Measurements from ENCODE around the gene ARHGAP8.
"Not testable (repeated sequence)": the region's sequence is repeated elsewhere in the genome, so short reads cannot be mapped to it uniquely, and the experiment has no call there.

Gene ARHGAP8

DNA sequence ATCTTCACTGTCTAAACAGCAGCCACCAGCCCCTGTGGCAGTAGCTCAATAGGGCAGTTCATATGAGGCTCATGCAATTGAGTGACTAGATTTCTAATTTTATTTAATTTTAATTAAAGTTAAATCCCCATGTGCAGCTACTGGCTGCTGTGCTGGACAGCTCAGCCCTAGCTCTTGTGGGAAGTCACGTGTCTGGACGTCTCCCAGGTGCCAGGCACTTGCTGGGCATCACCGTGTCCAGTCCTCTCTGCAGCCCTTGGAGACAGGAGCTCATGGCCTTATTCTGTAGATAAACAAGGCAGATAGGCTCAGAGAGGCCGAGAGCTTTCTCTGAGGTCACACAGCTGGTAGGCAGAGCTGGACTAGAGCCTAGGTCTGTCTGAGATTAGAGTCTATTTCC lies 95.0 kb downstream of the ARHGAP8 start:
- TF ChIP-seq, protein P1, sequence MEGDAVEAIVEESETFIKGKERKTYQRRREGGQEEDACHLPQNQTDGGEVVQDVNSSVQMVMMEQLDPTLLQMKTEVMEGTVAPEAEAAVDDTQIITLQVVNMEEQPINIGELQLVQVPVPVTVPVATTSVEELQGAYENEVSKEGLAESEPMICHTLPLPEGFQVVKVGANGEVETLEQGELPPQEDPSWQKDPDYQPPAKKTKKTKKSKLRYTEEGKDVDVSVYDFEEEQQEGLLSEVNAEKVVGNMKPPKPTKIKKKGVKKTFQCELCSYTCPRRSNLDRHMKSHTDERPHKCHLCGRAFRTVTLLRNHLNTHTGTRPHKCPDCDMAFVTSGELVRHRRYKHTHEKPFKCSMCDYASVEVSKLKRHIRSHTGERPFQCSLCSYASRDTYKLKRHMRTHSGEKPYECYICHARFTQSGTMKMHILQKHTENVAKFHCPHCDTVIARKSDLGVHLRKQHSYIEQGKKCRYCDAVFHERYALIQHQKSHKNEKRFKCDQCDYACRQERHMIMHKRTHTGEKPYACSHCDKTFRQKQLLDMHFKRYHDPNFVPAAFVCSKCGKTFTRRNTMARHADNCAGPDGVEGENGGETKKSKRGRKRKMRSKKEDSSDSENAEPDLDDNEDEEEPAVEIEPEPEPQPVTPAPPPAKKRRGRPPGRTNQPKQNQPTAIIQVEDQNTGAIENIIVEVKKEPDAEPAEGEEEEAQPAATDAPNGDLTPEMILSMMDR (IDR thresholded peaks at IDR 0.05; ENCODE audit: borderline replicate concordance, insufficient read depth, low read depth, low read length), result no peak
- H3K4me3 ChIP-seq (ENCODE audit: low read depth, low read length), result no peak overlapping the region

DNA sequence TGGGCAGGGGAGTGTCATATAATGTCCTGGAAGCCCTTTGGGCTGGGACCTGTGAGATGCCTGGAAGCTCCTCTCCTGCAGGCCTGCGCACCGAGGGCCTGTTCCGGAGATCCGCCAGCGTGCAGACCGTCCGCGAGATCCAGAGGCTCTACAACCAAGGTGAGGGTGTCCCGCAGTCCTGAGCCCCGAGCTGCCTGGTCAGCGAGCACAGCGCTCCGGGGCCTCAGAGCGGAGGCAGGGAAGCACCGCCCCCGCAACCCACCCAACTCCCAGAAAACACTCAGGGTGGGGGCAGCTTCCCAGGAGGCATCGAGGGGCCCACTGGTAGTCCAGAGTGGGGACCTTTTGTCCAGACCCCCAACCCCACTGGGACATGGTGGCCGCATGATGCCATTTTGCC lies 95.5 kb downstream of the ARHGAP8 start:
- H3K4me3 ChIP-seq (ENCODE audit: low read depth, low read length), result no peak overlapping the region
- TF ChIP-seq, protein P1 (IDR thresholded peaks at IDR 0.05; ENCODE audit: borderline replicate concordance, insufficient read depth, low read depth, low read length), result no peak

DNA sequence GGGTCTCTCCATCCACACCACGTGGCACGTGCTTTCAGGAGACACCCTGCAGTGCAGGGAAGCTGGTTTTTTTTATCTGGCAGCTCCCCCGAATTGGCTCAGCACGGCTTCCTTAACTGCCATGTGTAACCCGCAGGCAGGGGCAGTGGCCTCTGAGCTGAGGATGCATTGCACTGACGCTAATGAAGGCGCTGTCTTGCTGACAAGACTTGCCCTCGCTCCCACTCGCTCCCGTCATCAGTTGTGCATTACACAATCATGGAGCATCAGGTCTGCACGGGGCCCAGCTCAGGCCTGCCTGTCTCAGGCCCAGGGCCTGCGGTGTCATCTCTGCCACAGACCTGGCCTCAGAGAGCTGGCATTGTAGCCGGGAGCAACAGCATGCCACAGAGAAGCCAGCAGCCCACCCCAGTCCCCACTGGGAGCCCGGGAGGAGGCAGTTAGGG lies 95.9 kb downstream of the ARHGAP8 start:
- TF ChIP-seq, protein P1 (IDR thresholded peaks at IDR 0.05; ENCODE audit: borderline replicate concordance, insufficient read depth, low read depth, low read length), result no peak
- no peak overlapping the region for H3K4me3 ChIP-seq (ENCODE audit: low read depth, low read length)

DNA sequence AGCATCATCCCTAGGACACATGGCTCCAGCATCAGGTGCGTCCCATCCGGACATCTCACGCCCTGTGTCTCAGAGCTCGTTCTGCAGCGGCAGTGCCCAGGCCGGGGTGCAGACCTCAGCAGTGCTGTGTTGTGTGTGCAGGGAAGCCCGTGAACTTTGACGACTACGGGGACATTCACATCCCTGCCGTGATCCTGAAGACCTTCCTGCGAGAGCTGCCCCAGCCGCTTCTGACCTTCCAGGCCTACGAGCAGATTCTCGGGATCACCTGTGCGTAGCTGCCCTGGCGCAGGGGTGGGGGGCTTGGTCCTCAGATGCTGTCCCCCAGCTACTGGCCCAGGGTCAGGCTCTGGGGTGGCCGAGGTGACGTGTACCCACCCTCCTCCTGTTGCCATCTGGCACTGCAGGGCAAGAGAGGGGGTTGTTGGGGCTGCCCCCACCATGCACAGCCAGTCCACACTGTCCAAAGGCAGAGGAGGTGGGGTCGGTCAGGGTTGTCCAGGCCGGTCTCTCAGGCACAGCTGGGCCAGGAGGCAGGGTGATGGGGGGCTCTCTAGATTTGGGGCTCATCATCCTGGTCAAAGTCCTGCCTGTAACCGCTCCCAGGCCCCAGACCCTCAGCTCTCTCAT lies 96.5 kb downstream of the ARHGAP8 start:
- no peak overlapping the region for H3K4me3 ChIP-seq (ENCODE audit: low read depth, low read length)
- TF ChIP-seq, protein P1 (IDR thresholded peaks at IDR 0.05; ENCODE audit: borderline replicate concordance, insufficient read depth, low read depth, low read length), result no peak

DNA sequence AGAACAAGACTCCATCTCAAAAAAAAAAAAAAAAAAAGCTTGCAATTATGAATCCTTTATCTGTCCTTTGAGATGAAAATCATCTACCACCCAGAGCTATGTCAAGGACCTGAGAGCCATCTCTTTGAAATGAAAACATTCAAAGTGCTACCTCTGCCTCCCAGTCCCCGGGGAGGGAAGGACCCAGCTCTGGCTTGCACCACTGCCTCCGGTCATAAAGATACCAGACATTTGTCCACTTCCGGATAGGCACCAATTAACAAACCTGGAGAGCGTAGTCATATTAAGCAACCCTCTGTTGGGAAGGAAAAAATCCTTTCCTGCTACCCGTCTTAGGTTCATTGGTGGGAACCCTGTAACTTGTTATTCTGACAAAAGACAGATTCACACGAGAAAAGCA lies 98.6 kb downstream of the ARHGAP8 start:
- H3K4me3 ChIP-seq (ENCODE audit: low read depth, low read length), result no peak overlapping the region
- TF ChIP-seq, protein P1 (IDR thresholded peaks at IDR 0.05; ENCODE audit: borderline replicate concordance, insufficient read depth, low read depth, low read length), result no peak

DNA sequence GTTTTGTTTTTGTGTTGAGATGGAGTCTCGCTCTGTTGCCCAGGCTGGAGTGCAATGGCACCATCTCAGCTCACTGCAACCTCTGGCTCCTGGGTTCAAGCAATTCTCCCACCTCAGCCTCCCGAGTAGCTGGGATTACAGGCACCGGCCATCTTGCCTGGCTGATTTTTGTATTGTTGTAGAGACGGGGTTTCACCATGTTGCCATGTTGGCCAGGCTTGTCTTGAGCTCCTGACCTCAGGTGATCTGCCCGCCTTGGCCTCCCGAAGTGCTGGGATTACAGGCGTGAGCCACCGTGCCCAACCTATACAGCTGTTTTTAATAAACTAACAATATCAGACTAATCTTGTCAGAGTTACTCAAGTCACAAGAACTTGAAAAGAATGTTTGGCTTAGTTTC lies 102.3 kb downstream of the ARHGAP8 start:
- not testable (repeated sequence) for H3K4me3 ChIP-seq (ENCODE audit: low read depth, low read length)

DNA sequence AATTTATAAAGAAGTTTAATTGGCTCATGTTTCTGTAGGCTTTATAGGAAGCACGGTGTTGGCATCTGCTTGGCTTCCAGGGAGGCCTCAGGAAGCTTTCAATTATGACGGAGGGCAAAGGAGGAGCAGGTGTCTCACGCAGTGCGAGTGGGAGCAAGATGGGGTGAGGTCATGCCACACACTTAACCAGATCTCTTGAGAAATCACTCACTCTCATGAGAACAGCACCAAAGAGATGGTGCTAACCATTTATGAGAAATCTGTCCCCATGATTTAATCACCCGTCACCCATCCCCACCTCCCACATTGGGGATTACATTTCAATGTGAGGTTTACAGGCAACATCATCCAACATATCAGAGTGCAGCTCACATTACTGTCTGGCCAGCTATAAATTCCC lies 103.5 kb downstream of the ARHGAP8 start:
- TF ChIP-seq, protein P1 (IDR thresholded peaks at IDR 0.05; ENCODE audit: borderline replicate concordance, insufficient read depth, low read depth, low read length), result no peak
- no peak overlapping the region for H3K4me3 ChIP-seq (ENCODE audit: low read depth, low read length)

DNA sequence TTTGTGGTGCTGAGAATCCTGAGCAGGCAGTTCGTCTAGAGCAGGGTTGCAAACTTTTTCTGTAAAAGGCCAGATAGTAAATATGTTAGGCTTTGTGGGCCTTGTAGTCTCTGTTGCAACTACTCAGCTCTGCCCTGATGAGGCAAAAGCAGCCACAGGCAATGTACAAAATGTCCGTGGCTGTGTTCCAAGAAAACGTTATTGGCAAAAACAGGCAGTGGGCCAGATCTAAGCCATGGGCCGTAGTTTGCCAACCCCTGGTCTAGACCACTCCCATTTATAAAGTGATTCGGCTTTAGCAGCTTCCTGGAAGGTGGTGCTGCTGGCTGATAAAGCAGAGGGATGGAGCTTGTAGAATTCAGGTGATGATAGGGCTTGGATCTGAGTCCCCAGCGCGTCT lies 106.4 kb downstream of the ARHGAP8 start:
- H3K4me3 ChIP-seq (ENCODE audit: low read depth, low read length), result not testable (repeated sequence)
